ENCODE data around the gene ZNRF3. TPM values are rescaled to one million over a fixed set of nuclear protein-coding genes. Genes with fewer than 3 reads are reported as not detected.

Gene ZNRF3
- polyA plus RNA-seq, 1 donor (not counting 4 experiments of a cell fraction or from before 2014, with no cell fraction given) = 2.6 TPM

DNA sequence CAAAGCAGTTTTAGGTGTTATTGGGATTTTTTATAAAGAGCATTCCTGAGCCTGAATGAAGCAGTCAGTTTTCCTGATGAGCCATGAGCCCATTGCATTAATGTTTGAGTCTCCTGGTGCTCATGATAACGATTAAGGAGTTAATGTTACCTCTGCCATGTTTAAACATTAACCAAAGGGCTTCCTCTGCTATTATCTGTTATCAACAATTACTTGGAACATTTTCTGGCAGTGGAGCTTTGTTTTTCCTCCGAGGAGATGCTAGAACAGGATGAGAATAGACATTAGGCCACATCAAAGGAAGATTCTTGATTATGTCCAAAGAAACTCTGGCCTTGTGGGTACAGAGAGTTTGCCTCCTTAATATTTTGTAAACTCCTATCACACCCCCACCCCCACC lies 49.9 kb downstream of the ZNRF3 start:
- Histone ChIP-seq H3K79me2 (ENCODE audit: control insufficient read depth, insufficient read depth, low read length) (peaks cover 4% of the 10 kb centered on the region), H4K20me1 (ENCODE audit: control insufficient read depth, extremely low read depth, insufficient read depth, low read length) (no peaks in the 10 kb centered on the region), H3K9ac (ENCODE audit: control insufficient read depth, extremely low read depth, insufficient read depth, low read length) (no peak overlapping the region), H3K9me1 (ENCODE audit: control insufficient read depth, extremely low read depth, insufficient read depth, low read length) (no peaks in the 10 kb centered on the region), H2AFZ (ENCODE audit: control insufficient read depth, low read length) (no peak overlapping the region), H3K4me1 (ENCODE audit: control insufficient read depth, extremely low read depth, insufficient read depth, low read length) (no peaks in the 10 kb centered on the region), H3K36me3 (ENCODE audit: control insufficient read depth in 2 of 2, extremely low read depth in 1 of 2, insufficient read depth in 2 of 2, low read length in 2 of 2) (no peaks in the 10 kb centered on the region), H3K27me3 (ENCODE audit: control insufficient read depth, extremely low read depth, insufficient read depth, low read length) (no peaks in the 10 kb centered on the region), H3K9me3 (ENCODE audit: control insufficient read depth, low read depth, low read length) (no peaks in the 10 kb centered on the region), H3K4me3 (ENCODE audit: control insufficient read depth in 2 of 3, extremely low read depth in 1 of 3, insufficient read depth in 2 of 3, low read depth in 1 of 3, low read length in 3 of 3) (no peak overlapping the region), H3K27ac (ENCODE audit: control insufficient read depth, insufficient read depth, low read length) (no peak overlapping the region), H3K4me2 (ENCODE audit: control insufficient read depth, extremely low read depth, insufficient read depth, low read depth, low read length) (no peak overlapping the region)
- dilution Hi-C loops (cut with MboI; ENCODE audit: extremely low pct_ligation_motif_present, low sequenced_read_pairs) = no loop called here
- no peak for TF ChIP-seq EZH2 (IDR thresholded peaks at IDR 0.05; ENCODE audit: low read length)
- TF ChIP-seq, protein P1, sequence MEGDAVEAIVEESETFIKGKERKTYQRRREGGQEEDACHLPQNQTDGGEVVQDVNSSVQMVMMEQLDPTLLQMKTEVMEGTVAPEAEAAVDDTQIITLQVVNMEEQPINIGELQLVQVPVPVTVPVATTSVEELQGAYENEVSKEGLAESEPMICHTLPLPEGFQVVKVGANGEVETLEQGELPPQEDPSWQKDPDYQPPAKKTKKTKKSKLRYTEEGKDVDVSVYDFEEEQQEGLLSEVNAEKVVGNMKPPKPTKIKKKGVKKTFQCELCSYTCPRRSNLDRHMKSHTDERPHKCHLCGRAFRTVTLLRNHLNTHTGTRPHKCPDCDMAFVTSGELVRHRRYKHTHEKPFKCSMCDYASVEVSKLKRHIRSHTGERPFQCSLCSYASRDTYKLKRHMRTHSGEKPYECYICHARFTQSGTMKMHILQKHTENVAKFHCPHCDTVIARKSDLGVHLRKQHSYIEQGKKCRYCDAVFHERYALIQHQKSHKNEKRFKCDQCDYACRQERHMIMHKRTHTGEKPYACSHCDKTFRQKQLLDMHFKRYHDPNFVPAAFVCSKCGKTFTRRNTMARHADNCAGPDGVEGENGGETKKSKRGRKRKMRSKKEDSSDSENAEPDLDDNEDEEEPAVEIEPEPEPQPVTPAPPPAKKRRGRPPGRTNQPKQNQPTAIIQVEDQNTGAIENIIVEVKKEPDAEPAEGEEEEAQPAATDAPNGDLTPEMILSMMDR (optimal IDR thresholded peaks at IDR 0.05 in 1 of 3, IDR thresholded peaks at IDR 0.05 in 1 of 3, conservative IDR thresholded peaks at IDR 0.05 in 1 of 3; ENCODE audit: extremely low read depth in 1 of 3, insufficient read depth in 2 of 3, low read length in 3 of 3) = no peak
- FAIRE-seq (no peak), DNase-seq (ENCODE audit: low read depth, low spot score) (no peak)

DNA sequence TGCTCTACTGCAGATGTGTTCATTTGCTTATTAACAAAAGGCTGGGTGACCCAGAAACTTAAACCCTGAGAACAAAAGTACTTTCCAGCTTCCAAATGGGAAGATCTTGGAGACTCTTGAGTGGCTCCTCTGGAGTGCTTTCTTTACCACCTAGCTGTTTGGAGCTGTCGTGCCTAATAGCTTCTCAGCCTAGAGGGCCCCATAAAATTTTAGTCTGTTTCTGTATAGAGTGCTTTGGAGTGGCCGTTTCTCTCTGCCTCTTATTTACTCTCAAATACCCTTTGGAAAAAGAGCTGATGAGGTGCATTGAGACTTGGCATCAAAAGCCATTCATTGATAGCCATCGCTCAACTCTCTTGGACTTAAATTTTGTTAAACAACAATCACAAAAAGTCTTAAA lies 50.7 kb downstream of the ZNRF3 start:
- Histone ChIP-seq H3K4me1 (ENCODE audit: control insufficient read depth, extremely low read depth, insufficient read depth, low read length) (no peaks in the 10 kb centered on the region), H4K20me1 (ENCODE audit: control insufficient read depth, extremely low read depth, insufficient read depth, low read length) (no peaks in the 10 kb centered on the region), H3K27me3 (ENCODE audit: control insufficient read depth, extremely low read depth, insufficient read depth, low read length) (no peaks in the 10 kb centered on the region), H3K4me3 (ENCODE audit: control insufficient read depth in 2 of 3, extremely low read depth in 1 of 3, insufficient read depth in 2 of 3, low read depth in 1 of 3, low read length in 3 of 3) (no peak overlapping the region), H3K79me2 (ENCODE audit: control insufficient read depth, insufficient read depth, low read length) (peaks cover 7% of the 10 kb centered on the region), H3K9me3 (ENCODE audit: control insufficient read depth, low read depth, low read length) (no peaks in the 10 kb centered on the region), H3K36me3 (ENCODE audit: control insufficient read depth in 2 of 2, extremely low read depth in 1 of 2, insufficient read depth in 2 of 2, low read length in 2 of 2) (no peaks in the 10 kb centered on the region), H3K9ac (ENCODE audit: control insufficient read depth, extremely low read depth, insufficient read depth, low read length) (no peak overlapping the region), H3K27ac (ENCODE audit: control insufficient read depth, insufficient read depth, low read length) (no peak overlapping the region), H3K4me2 (ENCODE audit: control insufficient read depth, extremely low read depth, insufficient read depth, low read depth, low read length) (no peak overlapping the region), H2AFZ (ENCODE audit: control insufficient read depth, low read length) (no peak overlapping the region), H3K9me1 (ENCODE audit: control insufficient read depth, extremely low read depth, insufficient read depth, low read length) (no peaks in the 10 kb centered on the region)
- DNase-seq (ENCODE audit: low read depth, low spot score) (no peak), FAIRE-seq (no peak)
- TF ChIP-seq, protein P1 (optimal IDR thresholded peaks at IDR 0.05 in 1 of 3, IDR thresholded peaks at IDR 0.05 in 1 of 3, conservative IDR thresholded peaks at IDR 0.05 in 1 of 3; ENCODE audit: extremely low read depth in 1 of 3, insufficient read depth in 2 of 3, low read length in 3 of 3) = no peak
- no peak for TF ChIP-seq EZH2 (IDR thresholded peaks at IDR 0.05; ENCODE audit: low read length)
- dilution Hi-C loops (cut with MboI; ENCODE audit: extremely low pct_ligation_motif_present, low sequenced_read_pairs) = no loop called here
